Renal cortical epithelial cell (primary cell): ENCODE measurements around the gene DNAH11. TPM values are rescaled to one million over a fixed set of nuclear protein-coding genes. Genes with fewer than 3 reads are reported as not detected.

Source experiments
- total RNA-seq: library from RNA; depleted of rRNA; stranded (reverse); fragments of >200 nt; gene quantifications from 2 replicates; pipeline ENCODE4 v1.2.3, GENCODE V29; 2014

Gene DNAH11
- total RNA-seq, 1 donor from 2014 or later: 0.05 TPM

Other genes starting within 250 kb of the DNAH11 start
- 4.3 and 10.7 TPM in 2 replicates for gene SP4, start 115.0 kb upstream of the DNAH11 start, total RNA-seq